ENCODE data around the gene AKAP6.

The AKAP6 gene

GRCh38 chr14:32332415-32333316 lies 3.6 kb downstream of the AKAP6 start:
- DNase-seq (ENCODE audit: low spot score): no peak

DNA sequence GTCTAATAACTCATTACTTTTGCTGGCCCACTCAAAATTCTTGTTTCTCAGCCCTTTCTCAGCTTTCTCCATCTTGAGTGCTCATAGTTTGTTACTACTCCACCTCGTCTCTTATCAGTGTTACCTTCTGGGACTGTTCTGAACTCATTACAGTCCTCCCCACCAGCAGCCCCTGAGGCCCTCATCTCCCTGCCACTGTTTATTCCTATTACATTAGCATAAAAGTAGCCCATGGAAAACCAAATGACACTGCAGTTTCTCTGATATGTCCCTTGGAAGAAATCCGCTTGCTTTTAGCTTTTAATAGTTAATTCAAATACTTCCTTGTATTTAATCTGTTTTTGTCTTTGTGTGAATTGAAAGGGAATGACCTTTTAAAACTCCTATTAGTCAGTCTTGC lies 7.6 kb downstream of the AKAP6 start:
- DNase-seq (ENCODE audit: low spot score): no peak

GRCh38 chr14:32337759-32338158 lies 8.7 kb downstream of the AKAP6 start:
- DNase-seq (ENCODE audit: low spot score): no peak

DNA sequence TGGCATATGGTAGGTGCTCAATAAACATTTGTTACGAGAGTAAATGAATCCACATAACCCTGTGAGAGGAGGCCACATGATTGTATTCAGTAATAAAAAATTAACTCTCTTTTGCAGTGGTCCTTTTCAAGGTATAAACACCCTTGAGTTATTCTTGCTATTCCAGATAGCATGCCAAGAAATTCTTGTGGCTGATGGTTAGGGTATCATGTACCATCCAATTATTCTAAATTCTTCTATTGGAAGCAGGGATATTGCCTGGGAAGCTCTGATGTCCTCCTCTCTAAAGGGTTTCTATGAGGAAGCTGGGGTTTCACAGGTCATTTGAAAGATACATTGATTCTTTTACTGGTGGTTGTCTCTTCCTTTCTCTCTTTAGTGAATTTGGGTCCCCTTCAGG lies 10.1 kb downstream of the AKAP6 start:
- DNase-seq (ENCODE audit: low spot score): no peak

DNA sequence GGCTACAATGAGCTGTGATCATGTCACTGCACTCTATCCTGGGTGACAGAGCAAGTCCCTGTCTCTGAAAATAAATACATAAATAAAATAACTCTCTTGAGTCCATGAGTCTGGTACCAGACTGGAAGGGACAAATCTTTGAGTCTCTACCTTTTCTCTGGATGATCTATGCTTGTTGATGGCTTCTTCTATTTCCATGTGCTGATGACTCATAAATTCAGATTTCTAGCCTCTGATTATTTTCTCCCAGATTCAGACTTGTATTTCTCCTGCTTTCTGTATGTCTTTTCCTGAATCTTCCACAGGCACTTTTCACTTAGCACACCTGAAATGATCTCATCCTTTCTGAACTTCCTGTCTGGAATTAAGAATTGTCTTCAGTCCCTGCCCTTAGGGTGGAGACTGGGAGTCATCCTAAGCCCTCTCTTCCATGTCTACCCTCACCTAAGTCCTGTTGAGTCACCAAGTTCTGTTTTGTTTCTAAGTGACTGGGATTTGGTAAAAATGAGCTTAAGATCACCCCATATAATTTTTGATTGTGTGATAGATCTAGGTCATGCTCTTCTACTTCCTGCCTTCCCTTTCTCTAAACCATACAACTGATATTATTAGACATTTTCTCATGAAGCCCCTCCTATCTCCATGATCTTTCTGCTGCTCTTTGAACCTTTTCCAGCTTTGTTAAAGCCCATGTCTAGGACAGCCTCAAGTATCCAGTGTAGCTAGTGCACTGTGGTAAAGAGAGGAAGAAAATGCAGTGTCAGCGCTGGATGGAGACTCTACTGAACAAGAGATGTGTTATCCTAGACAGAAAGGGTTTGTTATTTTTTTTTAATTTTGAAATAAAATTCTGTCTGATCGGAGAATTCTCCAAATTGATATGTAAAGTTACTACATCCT lies 13.1 kb downstream of the AKAP6 start:
- no peak for DNase-seq (ENCODE audit: low spot score)

DNA sequence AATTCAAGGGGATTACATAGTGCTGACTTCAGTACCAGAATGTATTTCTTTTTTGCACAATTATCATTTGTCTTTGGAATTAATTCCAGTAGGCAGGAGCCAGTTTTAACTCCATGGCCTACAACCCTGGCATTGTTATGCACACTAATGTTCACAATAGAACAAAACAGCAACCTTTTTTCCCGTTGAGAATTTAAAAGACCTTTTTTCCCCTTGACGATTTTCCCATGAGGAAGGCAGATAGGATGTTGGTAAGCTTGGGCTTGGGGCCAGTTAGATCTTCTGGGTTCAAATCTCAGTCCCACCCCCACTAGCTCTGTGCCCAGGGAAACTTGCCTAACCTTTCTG lies 13.7 kb downstream of the AKAP6 start:
- no peak for DNase-seq (ENCODE audit: low spot score)

- DNase-seq (ENCODE audit: low spot score): no peak
Measured at GRCh38 chr14:32343926-32344430, 14.9 kb downstream of the AKAP6 start.

DNA sequence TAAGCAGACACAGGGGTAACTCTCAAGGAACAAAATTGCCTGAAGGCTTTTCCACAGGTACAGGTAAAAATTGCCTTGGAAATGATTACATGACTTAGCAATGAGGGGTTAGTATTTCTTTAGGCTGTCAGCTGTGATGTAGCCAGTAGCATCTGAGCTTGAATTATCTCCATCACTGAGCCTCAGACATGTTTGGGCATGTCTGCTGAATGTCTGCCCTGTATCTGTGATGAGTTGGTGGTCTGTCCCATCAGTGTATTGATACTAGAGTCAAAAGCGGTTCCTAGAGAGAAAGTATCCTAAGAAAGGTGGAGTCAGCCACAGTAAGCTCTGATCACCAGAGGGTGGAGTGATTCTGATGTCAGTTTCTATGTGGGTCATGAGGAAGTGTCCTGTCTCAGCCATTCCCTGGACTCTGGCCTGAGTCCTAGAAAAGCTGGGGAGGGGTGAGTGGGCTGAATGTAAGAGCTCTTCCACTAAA lies 16.3 kb downstream of the AKAP6 start:
- no peak for DNase-seq (ENCODE audit: low spot score)

GRCh38 chr14:32349322-32349721 lies 20.2 kb downstream of the AKAP6 start:
- no peak for DNase-seq (ENCODE audit: low spot score)

DNA sequence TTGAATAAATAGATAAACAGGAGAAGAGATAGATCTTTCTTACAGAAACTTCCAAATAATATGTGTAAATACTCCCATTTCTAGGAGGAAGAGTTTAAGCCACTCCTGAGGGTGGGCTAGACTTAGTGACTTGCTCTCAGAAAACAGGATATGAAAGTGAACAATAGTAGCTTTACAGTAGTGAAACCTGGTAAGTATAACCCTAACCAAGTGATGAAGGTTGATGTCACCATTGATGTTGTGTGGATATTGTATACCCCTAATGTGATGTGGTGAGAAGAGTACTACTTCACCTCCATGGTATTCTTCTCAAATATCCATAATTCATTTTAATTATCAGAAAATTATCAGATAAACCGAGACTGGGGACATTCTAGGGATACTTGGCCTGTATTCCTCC lies 20.9 kb downstream of the AKAP6 start:
- no peak for DNase-seq (ENCODE audit: low spot score)

DNA sequence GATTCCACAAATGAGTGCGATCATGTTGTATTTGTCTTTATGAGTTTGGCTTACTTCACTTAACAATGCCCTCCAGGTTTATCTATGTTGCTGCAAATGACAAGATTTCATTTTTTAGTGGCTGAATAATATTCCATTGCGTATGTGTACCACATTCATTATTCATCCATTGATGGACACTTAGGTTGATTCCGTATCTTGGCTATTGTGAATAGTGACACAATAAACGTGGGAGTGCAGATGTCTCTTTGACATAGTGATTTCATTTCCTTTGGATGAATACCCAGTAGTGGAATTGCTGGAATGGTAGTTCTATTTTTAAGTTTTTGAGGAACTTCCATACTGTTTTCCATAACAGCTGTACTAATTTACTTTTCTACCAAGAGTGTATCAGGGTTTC lies 23.5 kb downstream of the AKAP6 start:
- peak; percentile 21 for DNase-seq (ENCODE audit: low spot score)

GRCh38 chr14:32354716-32355115 lies 25.6 kb downstream of the AKAP6 start:
- DNase-seq (ENCODE audit: low spot score): no peak

GRCh38 chr14:32358781-32359180 lies 29.7 kb downstream of the AKAP6 start:
- no peak for DNase-seq (ENCODE audit: low spot score)

GRCh38 chr14:32361674-32362073 lies 32.6 kb downstream of the AKAP6 start:
- no peak for DNase-seq (ENCODE audit: low spot score)

DNA sequence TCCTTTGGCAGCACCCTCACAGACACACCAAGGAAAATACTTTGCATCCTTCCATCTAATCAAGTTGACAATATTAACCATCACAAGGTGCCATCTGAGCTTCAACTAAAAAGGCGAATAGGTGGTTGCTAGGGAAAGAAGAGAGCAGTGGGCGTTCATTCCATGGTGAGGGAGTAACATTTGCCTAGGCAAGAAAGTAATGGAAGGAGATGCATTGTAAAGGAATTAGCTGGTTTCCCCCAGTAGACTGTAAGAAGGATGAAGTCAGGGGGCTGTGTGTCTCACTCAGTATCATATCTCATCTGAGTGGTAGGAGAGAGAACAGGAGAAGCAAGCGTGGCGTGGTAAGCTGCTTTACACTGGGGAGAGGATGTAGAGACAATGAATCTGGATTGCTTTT lies 34.7 kb downstream of the AKAP6 start:
- DNase-seq (ENCODE audit: low spot score): no peak

- no peak for DNase-seq (ENCODE audit: low spot score)
Measured at GRCh38 chr14:32364941-32365340, 35.8 kb downstream of the AKAP6 start.

DNA sequence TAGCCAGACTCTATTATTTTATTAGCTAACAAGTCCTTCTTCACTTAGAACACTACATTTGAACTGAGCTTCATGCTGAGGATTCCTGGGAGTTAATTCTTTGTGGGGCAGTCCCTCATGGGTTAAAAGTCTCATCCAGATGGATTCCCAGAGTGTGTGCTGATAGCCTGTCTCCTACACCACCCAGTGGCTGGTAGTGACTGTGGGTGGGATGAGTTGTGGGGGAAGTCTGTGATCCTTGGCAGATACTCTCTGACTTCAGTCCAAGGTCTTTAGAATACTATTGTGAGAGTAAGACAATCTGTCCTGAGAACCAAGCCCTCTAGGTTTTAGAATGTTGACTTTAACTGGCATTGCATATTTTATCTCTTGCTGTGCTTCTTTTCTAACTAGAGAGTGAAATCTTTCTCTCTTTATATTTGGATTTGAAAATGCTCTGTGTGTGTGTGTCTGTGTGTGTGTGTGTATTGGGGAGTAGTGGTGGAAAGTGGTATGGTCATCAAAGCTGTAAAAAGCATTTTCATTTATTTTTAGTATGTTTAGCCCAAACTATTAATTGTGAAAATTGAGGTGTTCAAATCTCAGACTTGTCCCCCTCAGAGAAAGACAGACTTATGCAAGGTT lies 37.3 kb downstream of the AKAP6 start:
- DNase-seq (ENCODE audit: low spot score): no peak

- no peak for DNase-seq (ENCODE audit: low spot score)
Measured at GRCh38 chr14:32366986-32367385, 37.9 kb downstream of the AKAP6 start.

DNA sequence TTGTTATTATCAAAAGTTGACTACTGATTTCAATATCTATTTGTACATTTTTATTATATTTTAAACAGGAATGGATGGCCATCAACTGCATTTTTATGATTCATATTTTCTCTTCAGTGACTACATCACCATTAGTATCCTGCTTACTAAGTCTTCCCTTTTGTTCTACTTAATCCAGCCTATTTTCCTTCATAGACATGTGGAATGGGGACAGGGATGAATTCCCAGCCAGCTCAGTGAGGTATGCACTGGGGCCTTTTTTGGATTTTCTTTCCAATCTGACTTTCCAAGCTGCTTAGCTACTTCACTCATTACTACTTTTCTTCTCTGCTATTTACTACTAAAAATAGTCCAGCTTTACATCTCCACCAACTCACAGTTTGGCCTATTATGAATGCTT lies 38.4 kb downstream of the AKAP6 start:
- peak; percentile 26 for DNase-seq (ENCODE audit: low spot score)

DNA sequence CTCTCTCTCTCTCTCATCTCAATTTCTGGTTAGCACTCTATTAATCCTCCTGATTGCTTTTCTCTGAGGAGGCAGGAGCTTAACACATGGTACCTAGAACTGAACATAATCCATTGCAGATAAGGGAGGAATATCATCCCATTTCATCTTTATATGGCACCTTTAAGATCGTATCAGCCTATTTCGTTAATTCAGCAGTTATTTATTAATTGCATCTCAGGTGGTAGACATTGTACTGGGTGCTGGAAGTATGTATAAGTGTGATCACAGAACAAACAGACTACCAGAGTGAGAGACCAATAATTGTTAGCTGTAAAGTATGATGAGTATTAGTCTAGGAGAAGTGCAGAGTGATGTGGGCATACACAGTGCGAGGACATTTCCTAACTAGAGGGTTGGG lies 39.0 kb downstream of the AKAP6 start:
- DNase-seq (ENCODE audit: low spot score): no peak

DNA sequence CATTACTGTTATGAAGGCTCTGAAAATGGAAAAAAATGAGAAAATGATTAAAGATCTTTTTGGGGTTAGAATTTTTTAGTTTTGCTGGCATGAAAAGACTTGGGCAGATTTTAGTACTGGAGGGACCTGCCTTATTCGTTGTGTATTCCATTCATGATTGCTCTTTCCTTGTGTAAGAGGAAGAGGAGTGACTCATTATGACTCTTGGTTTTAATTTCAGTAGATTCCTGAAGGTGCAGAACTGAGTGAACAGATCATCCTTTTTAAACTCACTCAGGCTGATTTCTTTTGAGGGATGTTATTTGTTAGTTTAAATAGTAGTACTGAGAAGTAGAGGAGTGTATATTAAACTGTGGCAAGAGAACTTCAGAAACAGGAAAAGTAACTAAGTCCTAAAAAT lies 41.6 kb downstream of the AKAP6 start:
- peak; percentile 85 for DNase-seq (ENCODE audit: low spot score)

GRCh38 chr14:32372154-32372553 lies 43.1 kb downstream of the AKAP6 start:
- peak; percentile 41 for DNase-seq (ENCODE audit: low spot score)

All from RKO (cell line).